IMR-90 (cell line): ENCODE results near the gene CLK4. TPM values are rescaled to one million over a fixed set of nuclear protein-coding genes. Genes with fewer than 3 reads are reported as not detected.

Source experiments
- ATAC-seq: fragments of 200-7000 bp; cut with Tn5 transposase; 2 replicates; pipeline ENCODE4 v1.9.1; 2020; ENCODE audit warnings: low read depth, mild to moderate bottlenecking, moderate library complexity
- BruUV-seq: library from RNA; stranded (reverse); fragments of 400-500 nt; replicated peaks from 2 replicates; lab custom pipeline; 2021; lab: Mats Ljungman, UMichigan
- CTCF ChIA-PET: fragments of 300-600 bp; formaldehyde crosslinking; extraction: SDS; loops from one replicate; lab custom pipeline; 2021; ENCODE audit warnings: antibody characterized with exemption; lab: Yijun Ruan, JAX
- POLR2A ChIA-PET: fragments of 300-600 bp; sonication (Branson Sonifier 250); formaldehyde crosslinking; loops from one replicate; lab custom pipeline; 2022; ENCODE audit warnings: antibody characterized with exemption; ENCODE audit not compliant: unreplicated experiment; lab: Charles Lee
- DNase-seq: peaks from one replicate; pipeline ENCODE4 v3.0.0; 2013
- H2AFZ ChIP-seq: replicated peaks from 2 replicates; pipeline ENCODE3; 2013; ENCODE audit warnings: low read length, mild to moderate bottlenecking; ENCODE audit not compliant: poor library complexity
- H2AK5ac ChIP-seq: 2 replicates; pipeline ENCODE4 v1.6.1; 2013; ENCODE audit warnings: low read depth, low read length, inconsistent platforms
- H2AK9ac ChIP-seq: replicated peaks from 2 replicates; pipeline ENCODE3; 2013; ENCODE audit warnings: mild to moderate bottlenecking, low read depth, low read length, moderate library complexity; ENCODE audit not compliant: poor library complexity
- H2BK120ac ChIP-seq: 2 replicates; pipeline ENCODE4 v1.6.1; 2013; ENCODE audit warnings: low read depth, low read length, inconsistent platforms
- H2BK15ac ChIP-seq: 3 replicates; pipeline ENCODE4 v1.6.1; 2013; ENCODE audit warnings: low read depth, low read length, inconsistent platforms
- H2BK20ac ChIP-seq: 2 replicates; pipeline ENCODE4 v1.6.1; 2013; ENCODE audit warnings: low read depth, mild to moderate bottlenecking, inconsistent platforms, low read length, moderate library complexity
- H2BK5ac ChIP-seq: 2 replicates; pipeline ENCODE4 v1.6.1; 2013; ENCODE audit warnings: mild to moderate bottlenecking, low read depth, low read length, inconsistent platforms; ENCODE audit not compliant: poor library complexity, severe bottlenecking
- H3K14ac ChIP-seq: replicated peaks from 2 replicates; pipeline ENCODE4 v1.6.1; 2013; ENCODE audit warnings: low read depth, low read length, inconsistent platforms
- H3K18ac ChIP-seq: 2 replicates; pipeline ENCODE4 v1.6.1; 2013; ENCODE audit warnings: low read depth, low read length, control low read depth
- H3K23ac ChIP-seq: 2 replicates; pipeline ENCODE4 v1.6.1; 2013; ENCODE audit warnings: low read depth, low read length, inconsistent platforms
- H3K27ac ChIP-seq: 2 replicates; pipeline ENCODE4 v1.5.1; 2013; ENCODE audit warnings: mild to moderate bottlenecking, control low read depth, low read length; ENCODE audit not compliant: insufficient read depth
- H3K27me3 ChIP-seq: 2 replicates; pipeline ENCODE4 v1.6.1; 2013; ENCODE audit warnings: low read length; ENCODE audit not compliant: control insufficient read depth, insufficient read depth
- H3K36me3 ChIP-seq: 2 replicates; pipeline ENCODE4 v1.6.1; 2013; ENCODE audit warnings: low read length, mixed read lengths; ENCODE audit not compliant: control insufficient read depth, insufficient read depth
- H3K4ac ChIP-seq: 2 replicates; pipeline ENCODE4 v1.6.1; 2013; ENCODE audit warnings: low read depth, low read length, inconsistent platforms
- H3K4me1 ChIP-seq: 2 replicates; pipeline ENCODE4 v1.6.1; 2013; ENCODE audit warnings: low read length, mixed read lengths; ENCODE audit not compliant: control insufficient read depth, insufficient read depth
- H3K4me2 ChIP-seq: 2 replicates; pipeline ENCODE4 v1.6.1; 2013; ENCODE audit warnings: low read depth, mild to moderate bottlenecking, control low read depth, low read length, moderate library complexity
- H3K4me3 ChIP-seq: 2 replicates; pipeline ENCODE4 v1.5.1; 2013; ENCODE audit warnings: low read depth, mild to moderate bottlenecking, control low read depth, low read length, moderate library complexity; ENCODE audit not compliant: insufficient read depth
- H3K56ac ChIP-seq: 2 replicates; pipeline ENCODE4 v1.6.1; 2013; ENCODE audit warnings: low read length, inconsistent platforms; ENCODE audit not compliant: insufficient read depth; ENCODE audit errors: extremely low read depth
- H3K79me1 ChIP-seq, 2 experiments: 2 replicates each; pipeline ENCODE4 v1.6.1; 2013; ENCODE audit warnings: low read length in 2 of 2, inconsistent platforms in 1 of 2, low read depth in 1 of 2
- H3K9ac ChIP-seq: 2 replicates; pipeline ENCODE4 v1.6.1; 2013; ENCODE audit warnings: low read depth, low read length, control low read depth
- H3K9me1 ChIP-seq: 2 replicates; pipeline ENCODE4 v1.6.1; 2013; ENCODE audit warnings: low read length, inconsistent platforms; ENCODE audit not compliant: insufficient read depth
- H3K9me3 ChIP-seq: 2 replicates; pipeline ENCODE4 v1.6.1; 2013; ENCODE audit warnings: low read length; ENCODE audit not compliant: control insufficient read depth, insufficient read depth
- H4K20me1 ChIP-seq: 2 replicates; pipeline ENCODE4 v1.6.1; 2013; ENCODE audit warnings: low read length, inconsistent platforms; ENCODE audit not compliant: insufficient read depth
- H4K5ac ChIP-seq: 2 replicates; pipeline ENCODE4 v1.6.1; 2013; ENCODE audit warnings: mild to moderate bottlenecking, low read depth, low read length, control low read depth
- H4K8ac ChIP-seq, 2 experiments: 2 replicates each; pipeline ENCODE4 v1.6.1; 2013; ENCODE audit warnings: low read depth in 2 of 2, low read length in 2 of 2, control low read depth in 1 of 2, inconsistent platforms in 1 of 2
- H4K91ac ChIP-seq: 2 replicates; pipeline ENCODE4 v1.6.1; 2013; ENCODE audit warnings: low read depth, low read length, inconsistent platforms; ENCODE audit not compliant: insufficient read depth
- BHLHE40 ChIP-seq: fragments of 150-350 bp; IDR thresholded peaks from 2 replicates; pipeline ENCODE4 v1.6.1; 2016; ENCODE audit warnings: mild to moderate bottlenecking, low read depth, low read length
- CEBPB ChIP-seq: IDR thresholded peaks from 2 replicates; pipeline ENCODE4 v1.6.1; 2012; ENCODE audit warnings: low read depth, low read length, improper control_type of control experiment
- CHD1 ChIP-seq: IDR thresholded peaks from 2 replicates; pipeline ENCODE4 v1.6.1; 2012; ENCODE audit warnings: low read depth, low read length, improper control_type of control experiment
- CTCF ChIP-seq: conservative IDR thresholded peaks from 2 replicates; pipeline ENCODE4 v1.5.1; 2012; ENCODE audit warnings: mild to moderate bottlenecking, low read depth, low read length, improper control_type of control experiment
- FOS ChIP-seq: fragments of 150-350 bp; IDR thresholded peaks from 2 replicates; pipeline ENCODE4 v1.6.1; 2016; ENCODE audit warnings: low read depth, low read length
- MAFK ChIP-seq: IDR thresholded peaks from 2 replicates; pipeline ENCODE4 v1.6.1; 2012; ENCODE audit warnings: low read depth, low read length, improper control_type of control experiment
- MAZ ChIP-seq: IDR thresholded peaks from 2 replicates; pipeline ENCODE4 v1.6.1; 2012; ENCODE audit warnings: low read depth, mild to moderate bottlenecking, low read length, improper control_type of control experiment, moderate library complexity, borderline replicate concordance
- MXI1 ChIP-seq: IDR thresholded peaks from 2 replicates; pipeline ENCODE4 v1.6.1; 2012; ENCODE audit warnings: low read depth, mild to moderate bottlenecking, low read length, moderate library complexity, borderline replicate concordance
- NFE2L2 ChIP-seq: fragments of 150-350 bp; IDR thresholded peaks from 2 replicates; pipeline ENCODE4 v1.6.1; 2016; ENCODE audit warnings: low read depth, mild to moderate bottlenecking, low read length
- POLR2A ChIP-seq: IDR thresholded peaks from 2 replicates; pipeline ENCODE4 v1.6.1; 2012; ENCODE audit warnings: mild to moderate bottlenecking, low read depth, low read length
- RAD21 ChIP-seq: IDR thresholded peaks from 2 replicates; pipeline ENCODE4 v1.6.1; 2012; ENCODE audit warnings: low read length, improper control_type of control experiment
- RCOR1 ChIP-seq: IDR thresholded peaks from 2 replicates; pipeline ENCODE4 v1.6.1; 2012; ENCODE audit warnings: mild to moderate bottlenecking, low read length, improper control_type of control experiment; ENCODE audit not compliant: insufficient replicate concordance
- RFX5 ChIP-seq: IDR thresholded peaks from 2 replicates; pipeline ENCODE4 v1.8.0; 2012; ENCODE audit warnings: low read depth, mild to moderate bottlenecking, low read length, moderate library complexity
- SMC3 ChIP-seq: fragments of 150-350 bp; IDR thresholded peaks from 2 replicates; pipeline ENCODE4 v1.6.1; 2016; ENCODE audit warnings: low read depth, mild to moderate bottlenecking, antibody characterized with exemption, low read length, moderate library complexity
- USF2 ChIP-seq: fragments of 150-350 bp; IDR thresholded peaks from 2 replicates; pipeline ENCODE4 v1.6.1; 2017; ENCODE audit warnings: mild to moderate bottlenecking, antibody characterized with exemption, low read length, low read depth
- WGBS, 2 experiments: methylation state at CpG; one replicate each; pipeline versions ENCODE4 v1.1.5 to v1.1.7; 2013; ENCODE audit warnings: missing lambda C conversion rate in 2 of 2; ENCODE audit not compliant: insufficient read length in 1 of 2; ENCODE audit errors: extremely low coverage in 2 of 2; 5-methylcytosine and 5-hydroxymethylcytosine counted together
- dilution Hi-C: fragments of 300-500 bp; cut with HindIII; formaldehyde crosslinking; loops from one replicate; pipeline ENCODE4 v1.14.3; 2018; ENCODE audit warnings: low sequenced_read_pairs; ENCODE audit not compliant: unreplicated experiment
- in situ Hi-C: fragments of 300-500 bp; cut with MboI; formaldehyde crosslinking; loops from 3 replicates; pipeline ENCODE4 v1.14.3; 2019; ENCODE audit warnings: low sequenced_read_pairs, inconsistent platforms, mixed read lengths
- intact Hi-C: fragments of 100-400 bp; cut with micrococcal nuclease; formaldehyde crosslinking; loops from 2 replicates; pipeline ENCODE4 v1.10.0; 2022
- polyA plus RNA-seq, 3 experiments: library from polyadenylated mRNA; depleted of rRNA; stranded (reverse); fragments of >200 nt; gene quantifications; 2 replicates each; pipeline ENCODE4 v1.2.3, GENCODE V29; 2012; ENCODE audit warnings: low replicate concordance in 1 of 3
- total RNA-seq: library from RNA; depleted of rRNA; stranded (reverse); fragments of >200 nt; gene quantifications from 2 replicates; pipeline ENCODE4 v1.2.3, GENCODE V29; 2012
- TF ChIP-seq, protein P1 (sequence below): fragments of 150-350 bp; IDR thresholded peaks from 2 replicates; pipeline ENCODE4 v1.6.1; 2016; ENCODE audit warnings: low read depth, mild to moderate bottlenecking, low read length, moderate library complexity, borderline replicate concordance

CLK4 gene
- total and polyA plus RNA-seq, 2 of the 4 experiments (the other 2 are of a cell fraction): 8.2 to 11.9 TPM

- Histone ChIP-seq H2BK5ac (no peak overlapping the region), H3K4me1 (no peaks in the 10 kb centered on the region), H3K9me3 (no peaks in the 10 kb centered on the region), H3K14ac (no peak overlapping the region), H4K5ac (no peak overlapping the region), H3K79me1 (no peaks in the 10 kb centered on the region), H3K9me1 (no peaks in the 10 kb centered on the region), H3K18ac (no peak overlapping the region), H2BK20ac (no peak overlapping the region), H2BK120ac (no peak overlapping the region), H3K27ac (no peak overlapping the region), H3K4me2 (no peak overlapping the region), H2AK9ac (no peak overlapping the region), H3K27me3 (no peaks in the 10 kb centered on the region; the same call in none of the 2 replicates), H3K36me3 (no peaks in the 10 kb centered on the region), H3K4ac (no peak overlapping the region), H2AK5ac (no peak overlapping the region), H2AFZ (no peak overlapping the region), H3K9ac (no peak overlapping the region), H2BK15ac (no peak overlapping the region), H3K4me3 (no peak overlapping the region), H4K8ac (no peak overlapping the region), H4K20me1 (no peaks in the 10 kb centered on the region), H4K91ac (no peak overlapping the region), H3K23ac (no peak overlapping the region), H3K56ac (no peak overlapping the region)
- ATAC-seq (no peak), DNase-seq (no peak)
- ChIA-PET POLR2A (no interaction called here), CTCF (interaction anchor here (0.6 kb wide), 1 partner anchor 86 kb away, joined by 5 read pairs; no protein-coding TSS in a partner anchor)
- 27% methylated on average over 5 of the region's 9 CpGs; no CpG with 5 or more reads in 1 of the 2 experiments for WGBS, 2 experiments
- intact Hi-C loops: no loop called here
- in situ Hi-C loops: no loop called here
- BruUV-seq: no TSS peak
- dilution Hi-C loops: no loop called here
- TF ChIP-seq SMC3 (no peak), USF2 (no peak), FOS (no peak), RAD21 (no peak), CHD1 (no peak), MAZ (no peak), RFX5 (no peak), CTCF (no peak), MAFK (no peak), BHLHE40 (no peak), POLR2A (no peak), MXI1 (no peak), RCOR1 (no peak), NFE2L2 (no peak), CEBPB (no peak)
- TF ChIP-seq, protein P1, sequence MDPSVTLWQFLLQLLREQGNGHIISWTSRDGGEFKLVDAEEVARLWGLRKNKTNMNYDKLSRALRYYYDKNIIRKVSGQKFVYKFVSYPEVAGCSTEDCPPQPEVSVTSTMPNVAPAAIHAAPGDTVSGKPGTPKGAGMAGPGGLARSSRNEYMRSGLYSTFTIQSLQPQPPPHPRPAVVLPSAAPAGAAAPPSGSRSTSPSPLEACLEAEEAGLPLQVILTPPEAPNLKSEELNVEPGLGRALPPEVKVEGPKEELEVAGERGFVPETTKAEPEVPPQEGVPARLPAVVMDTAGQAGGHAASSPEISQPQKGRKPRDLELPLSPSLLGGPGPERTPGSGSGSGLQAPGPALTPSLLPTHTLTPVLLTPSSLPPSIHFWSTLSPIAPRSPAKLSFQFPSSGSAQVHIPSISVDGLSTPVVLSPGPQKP: no peak
These were observed 10.7 kb upstream of the CLK4 start for GRCh38 chr5:178637356-178638074.
